ENCODE data around the gene NIPAL1.

Gene NIPAL1

GRCh38 chr4:48043504-48043903 lies 26.9 kb downstream of the NIPAL1 start:
- Histone ChIP-seq H4K20me1 (peaks cover 0 to 25% (median 11%) of the 10 kb centered on the region in 11 experiments; a peak in 10 of 22 replicates), H3K4me1 (peaks cover 17 to 30% (median 28%) of the 10 kb centered on the region in 10 experiments), H3K4me2 (no peak overlapping the region), H3K9ac (no peak overlapping the region), H3K9me3 (replicated peaks in 1 of 11) (no peaks in the 10 kb centered on the region), H3K27me3 (peaks cover 0 to 80% (median 0%) of the 10 kb centered on the region in 11 experiments; a peak in 7 of 22 replicates), H3K36me3 (no peaks in the 10 kb centered on the region), H3K27ac (no peak overlapping the region), H3K4me3 (no peak overlapping the region)
- no peak for TF ChIP-seq Cebpa-rat (IDR thresholded peaks at IDR 0.05)

- Histone ChIP-seq H3K9me3 (replicated peaks in 1 of 11) (no peaks in the 10 kb centered on the region), H3K9ac (no peak overlapping the region), H3K27ac (no peak overlapping the region), H3K4me3 (no peak overlapping the region), H4K20me1 (peaks cover 0 to 30% (median 11%) of the 10 kb centered on the region in 11 experiments; a peak in 10 of 22 replicates), H3K4me1 (peaks cover 17 to 38% (median 33%) of the 10 kb centered on the region in 10 experiments), H3K36me3 (no peaks in the 10 kb centered on the region), H3K27me3 (peaks cover 0 to 88% (median 0%) of the 10 kb centered on the region in 11 experiments; a peak in 7 of 22 replicates), H3K4me2 (no peak overlapping the region)
- no peak for TF ChIP-seq Cebpa-rat (IDR thresholded peaks at IDR 0.05)
Measured at GRCh38 chr4:48044298-48044697, 27.7 kb downstream of the NIPAL1 start.

GRCh38 chr4:48046059-48046458 lies 29.5 kb downstream of the NIPAL1 start:
- no peaks in the 10 kb centered on the region for H3K9me3 ChIP-seq (replicated peaks in 1 of 11)
- no peak overlapping the region for H3K4me3 ChIP-seq
- peaks cover 0 to 30% (median 11%) of the 10 kb centered on the region in 11 experiments; a peak in 10 of 22 replicates for H4K20me1 ChIP-seq
- H3K27ac ChIP-seq, result no peak overlapping the region
- no peak for TF ChIP-seq Cebpa-rat (IDR thresholded peaks at IDR 0.05)
- no peak overlapping the region for H3K9ac ChIP-seq
- no peaks in the 10 kb centered on the region for H3K36me3 ChIP-seq
- peaks cover 0 to 98% (median 0%) of the 10 kb centered on the region in 11 experiments; a peak in 7 of 22 replicates for H3K27me3 ChIP-seq
- peaks cover 17 to 38% (median 33%) of the 10 kb centered on the region in 10 experiments for H3K4me1 ChIP-seq
- peak overlapping the region in 8 of 11 experiments; percentile 68 to 86 (median 79); a peak in 17 of 22 replicates for H3K4me2 ChIP-seq

- H3K27ac ChIP-seq, result no peak overlapping the region
- no peaks in the 10 kb centered on the region for H3K36me3 ChIP-seq
- TF ChIP-seq Cebpa-rat (IDR thresholded peaks at IDR 0.05), result no peak
- H3K4me2 ChIP-seq, result peak overlapping the region; percentile 41 to 86 (median 77)
- no peaks in the 10 kb centered on the region for H3K9me3 ChIP-seq (replicated peaks in 1 of 11)
- H3K4me3 ChIP-seq, result no peak overlapping the region
- H4K20me1 ChIP-seq, result peaks cover 0 to 30% (median 11%) of the 10 kb centered on the region in 11 experiments; a peak in 10 of 22 replicates
- H3K9ac ChIP-seq, result no peak overlapping the region
- H3K27me3 ChIP-seq, result peaks cover 0 to 92% (median 0%) of the 10 kb centered on the region in 11 experiments; a peak in 7 of 22 replicates
- H3K4me1 ChIP-seq, result peaks cover 17 to 38% (median 33%) of the 10 kb centered on the region in 10 experiments
Measured at GRCh38 chr4:48047421-48047844, 30.9 kb downstream of the NIPAL1 start.

- Histone ChIP-seq H3K4me2 (peak overlapping the region; percentile 41 to 86 (median 77)), H3K4me1 (peaks cover 17 to 38% (median 33%) of the 10 kb centered on the region in 10 experiments), H3K27me3 (peaks cover 0 to 88% (median 0%) of the 10 kb centered on the region in 11 experiments; a peak in 7 of 22 replicates), H3K9ac (no peak overlapping the region), H4K20me1 (peaks cover 0 to 30% (median 11%) of the 10 kb centered on the region in 11 experiments; a peak in 10 of 22 replicates), H3K36me3 (no peaks in the 10 kb centered on the region), H3K9me3 (replicated peaks in 1 of 11) (no peaks in the 10 kb centered on the region), H3K4me3 (no peak overlapping the region), H3K27ac (no peak overlapping the region)
- TF ChIP-seq Cebpa-rat (IDR thresholded peaks at IDR 0.05), result no peak
Measured at GRCh38 chr4:48047896-48048295, 31.3 kb downstream of the NIPAL1 start.

- Histone ChIP-seq H3K4me3 (no peak overlapping the region), H3K27ac (no peak overlapping the region), H3K36me3 (no peaks in the 10 kb centered on the region), H3K4me1 (peaks cover 17 to 38% (median 33%) of the 10 kb centered on the region in 10 experiments), H3K27me3 (peaks cover 0 to 72% (median 0%) of the 10 kb centered on the region in 11 experiments; a peak in 7 of 22 replicates), H3K9ac (no peak overlapping the region), H4K20me1 (peaks cover 0 to 30% (median 11%) of the 10 kb centered on the region in 11 experiments; a peak in 10 of 22 replicates), H3K9me3 (replicated peaks in 1 of 11) (no peaks in the 10 kb centered on the region), H3K4me2 (no peak overlapping the region)
- no peak for TF ChIP-seq Cebpa-rat (IDR thresholded peaks at IDR 0.05)
Measured at GRCh38 chr4:48049483-48049882, 32.9 kb downstream of the NIPAL1 start.

- Histone ChIP-seq H3K4me2 (no peak overlapping the region), H3K9me3 (replicated peaks in 1 of 11) (no peaks in the 10 kb centered on the region), H3K4me1 (peaks cover 17 to 34% (median 29%) of the 10 kb centered on the region in 10 experiments), H3K4me3 (no peak overlapping the region), H3K27me3 (peaks cover 0 to 56% (median 0%) of the 10 kb centered on the region in 11 experiments; a peak in 7 of 22 replicates), H3K27ac (no peak overlapping the region), H3K36me3 (no peaks in the 10 kb centered on the region), H4K20me1 (peaks cover 0 to 29% (median 11%) of the 10 kb centered on the region in 11 experiments; a peak in 10 of 22 replicates), H3K9ac (no peak overlapping the region)
- TF ChIP-seq Cebpa-rat (IDR thresholded peaks at IDR 0.05), result no peak
Measured at GRCh38 chr4:48051078-48051477, 34.5 kb downstream of the NIPAL1 start.

- Histone ChIP-seq H3K27me3 (peaks cover 0 to 7% (median 0%) of the 10 kb centered on the region in 11 experiments; a peak in 1 of 22 replicates), H3K9ac (no peak overlapping the region), H3K27ac (no peak overlapping the region), H3K36me3 (no peaks in the 10 kb centered on the region), H3K4me2 (no peak overlapping the region), H3K4me1 (no peaks in the 10 kb centered on the region), H4K20me1 (no peaks in the 10 kb centered on the region), H3K9me3 (replicated peaks in 1 of 11) (peaks cover 0 to 37% (median 13%) of the 10 kb centered on the region in 11 experiments; a peak in 14 of 22 replicates), H3K4me3 (no peak overlapping the region)
- no peak for TF ChIP-seq Cebpa-rat (IDR thresholded peaks at IDR 0.05)
Measured at GRCh38 chr4:48058617-48059530, 42.3 kb downstream of the NIPAL1 start.

- no peaks in the 10 kb centered on the region for H3K27me3 ChIP-seq
- no peak overlapping the region for H3K9ac ChIP-seq
- H4K20me1 ChIP-seq, result no peaks in the 10 kb centered on the region
- peaks cover 0 to 7% (median 0%) of the 10 kb centered on the region in 11 experiments; a peak in 2 of 22 replicates for H3K36me3 ChIP-seq
- no peak for TF ChIP-seq Cebpa-rat (IDR thresholded peaks at IDR 0.05)
- H3K4me2 ChIP-seq, result no peak overlapping the region
- peaks cover 0 to 5% (median 0%) of the 10 kb centered on the region in 10 experiments; a peak in 1 of 20 replicates for H3K4me1 ChIP-seq
- peaks cover 0 to 27% (median 7%) of the 10 kb centered on the region in 11 experiments; a peak in 10 of 22 replicates for H3K9me3 ChIP-seq (replicated peaks in 1 of 11)
- H3K4me3 ChIP-seq, result no peak overlapping the region
- no peak overlapping the region for H3K27ac ChIP-seq
Measured at GRCh38 chr4:48064349-48064748, 47.8 kb downstream of the NIPAL1 start.
